ENCODE results near the gene ASTN1.

Gene ASTN1

DNA sequence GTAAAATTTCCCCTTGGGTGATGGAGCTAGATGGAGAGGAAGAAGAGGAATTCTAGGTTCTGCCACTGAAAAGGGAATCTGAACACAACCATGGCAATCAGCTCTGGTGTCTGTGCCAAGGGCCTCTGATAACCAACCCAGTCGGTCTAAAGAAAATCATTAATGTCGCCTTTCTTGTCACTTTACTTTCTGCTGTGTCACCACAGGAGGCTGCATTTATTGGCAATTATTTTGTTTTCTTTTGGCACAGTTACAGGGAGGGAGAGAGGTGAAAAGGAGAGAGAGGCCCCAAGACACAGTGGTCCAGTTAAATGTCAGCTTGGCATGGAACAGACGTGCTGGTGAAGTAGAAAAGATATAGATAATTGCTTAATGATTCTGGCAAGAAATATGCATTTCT lies 287.0 kb downstream of the ASTN1 start:
- DNase-seq (ENCODE audit: low read depth): no peak

DNA sequence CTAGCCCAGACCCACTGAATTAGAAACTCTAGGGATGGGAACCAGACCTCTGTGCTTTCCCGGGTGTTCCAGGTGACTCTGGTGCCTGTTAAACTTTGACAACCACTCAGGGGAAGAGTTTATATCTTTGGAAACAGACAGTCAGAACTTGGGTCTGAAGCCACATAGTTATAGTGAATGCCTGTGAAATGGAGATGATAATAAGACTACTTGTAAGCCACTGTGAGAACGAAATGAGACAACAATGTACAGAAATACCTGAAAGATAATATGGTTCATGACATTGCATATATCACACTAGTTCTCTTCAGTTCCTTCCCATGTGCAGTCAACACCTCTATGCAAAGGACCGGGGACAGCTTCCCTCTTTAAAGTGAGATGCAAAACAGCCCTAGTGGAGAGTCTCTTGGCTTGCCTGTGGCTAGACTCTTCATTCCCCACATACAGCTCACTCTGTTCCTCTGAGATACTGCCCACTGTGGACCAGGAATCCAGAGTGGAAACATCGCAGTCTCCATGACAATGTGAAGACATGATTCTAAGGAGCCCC lies 287.5 kb downstream of the ASTN1 start:
- no peak for DNase-seq (ENCODE audit: low read depth)

DNA sequence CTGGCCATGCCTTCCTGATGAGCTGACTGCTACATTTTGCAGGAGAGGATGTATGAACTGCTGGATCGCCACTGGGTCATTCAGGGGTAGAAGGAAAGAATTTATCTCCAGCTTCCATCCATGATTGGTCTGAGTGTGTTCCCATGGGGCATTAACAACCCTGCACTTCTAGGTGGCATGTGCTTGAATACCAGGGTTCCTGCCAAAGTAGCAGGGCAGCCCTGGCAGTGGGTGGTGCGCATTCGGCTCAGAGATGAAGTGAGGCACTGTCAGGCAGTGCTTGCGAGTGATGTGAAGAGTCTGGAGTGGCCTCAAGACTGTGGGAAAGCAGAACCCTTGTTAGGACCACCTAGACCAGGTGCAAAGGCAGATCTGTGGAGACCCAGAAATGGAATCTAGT lies 294.9 kb downstream of the ASTN1 start:
- no peak for DNase-seq (ENCODE audit: low read depth)

GRCh38 chr1:176866011-176866714 lies 298.3 kb downstream of the ASTN1 start:
- no peak for DNase-seq (ENCODE audit: low read depth)

DNA sequence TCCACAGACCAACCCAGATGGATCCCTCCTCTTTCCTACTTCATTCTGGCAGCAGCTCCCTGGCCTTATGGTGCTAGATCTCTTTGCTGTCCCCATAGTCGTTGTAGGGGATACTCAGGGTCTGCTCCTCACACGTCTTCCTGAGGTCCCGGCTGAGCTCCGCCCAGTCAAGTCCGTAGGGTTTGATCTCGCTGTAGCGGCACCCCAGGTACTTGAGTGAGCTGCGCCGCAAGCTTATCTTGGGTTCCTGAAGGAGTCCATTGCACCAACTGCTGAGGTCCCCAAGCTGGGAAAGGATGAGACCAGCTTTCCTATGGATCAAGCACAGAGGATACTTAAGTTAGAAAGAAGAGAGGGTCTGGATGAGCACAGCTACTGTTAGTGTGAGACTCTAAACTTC lies 300.3 kb downstream of the ASTN1 start:
- no peak for DNase-seq (ENCODE audit: low read depth)

DNA sequence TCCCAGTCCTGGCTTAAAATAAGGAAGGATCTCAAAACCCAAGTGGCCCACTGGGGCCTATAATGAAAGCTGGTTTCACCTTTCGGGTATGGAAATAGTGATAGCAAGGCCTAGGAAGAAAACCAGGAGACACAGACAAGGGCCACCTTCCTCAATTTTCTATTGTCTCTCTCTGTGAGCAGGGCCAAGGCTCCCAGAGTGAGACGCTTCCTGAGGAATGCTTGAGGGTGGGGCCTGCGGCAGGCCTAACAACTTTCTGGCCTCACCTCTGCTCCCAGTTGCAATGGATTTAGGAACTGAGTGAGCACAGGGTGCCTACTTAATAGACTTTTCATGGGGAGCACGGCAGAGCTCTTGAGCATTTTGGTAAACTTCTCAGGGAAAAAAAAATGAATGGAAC lies 300.9 kb downstream of the ASTN1 start:
- DNase-seq (ENCODE audit: low read depth): no peak

DNA sequence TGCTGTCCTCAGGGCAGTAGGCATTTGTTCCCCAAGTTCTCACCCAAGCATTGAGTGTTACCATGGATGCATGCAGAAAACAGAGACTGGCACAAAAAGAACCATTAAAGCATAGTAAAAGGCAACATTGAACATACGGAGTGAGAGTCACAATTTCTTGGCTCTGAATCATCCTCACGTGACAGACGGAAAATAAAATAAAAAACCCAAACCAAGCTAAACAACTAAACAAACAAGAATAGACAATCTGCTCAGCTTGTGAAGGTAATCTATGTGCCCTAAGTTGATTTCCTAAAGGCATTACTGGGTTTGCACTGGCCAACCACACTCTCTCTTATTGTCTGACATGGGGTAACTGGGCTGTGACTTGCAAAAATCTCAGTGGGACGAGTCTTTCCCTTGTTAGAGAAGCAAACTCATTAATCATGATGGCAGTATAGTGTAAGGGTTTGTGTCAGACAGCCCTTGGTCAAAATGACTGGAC lies 306.0 kb downstream of the ASTN1 start:
- no peak for DNase-seq (ENCODE audit: low read depth)

- no peak for DNase-seq (ENCODE audit: low read depth)
Observed at GRCh38 chr1:176857632-176858031, 306.9 kb downstream of the ASTN1 start.

DNA sequence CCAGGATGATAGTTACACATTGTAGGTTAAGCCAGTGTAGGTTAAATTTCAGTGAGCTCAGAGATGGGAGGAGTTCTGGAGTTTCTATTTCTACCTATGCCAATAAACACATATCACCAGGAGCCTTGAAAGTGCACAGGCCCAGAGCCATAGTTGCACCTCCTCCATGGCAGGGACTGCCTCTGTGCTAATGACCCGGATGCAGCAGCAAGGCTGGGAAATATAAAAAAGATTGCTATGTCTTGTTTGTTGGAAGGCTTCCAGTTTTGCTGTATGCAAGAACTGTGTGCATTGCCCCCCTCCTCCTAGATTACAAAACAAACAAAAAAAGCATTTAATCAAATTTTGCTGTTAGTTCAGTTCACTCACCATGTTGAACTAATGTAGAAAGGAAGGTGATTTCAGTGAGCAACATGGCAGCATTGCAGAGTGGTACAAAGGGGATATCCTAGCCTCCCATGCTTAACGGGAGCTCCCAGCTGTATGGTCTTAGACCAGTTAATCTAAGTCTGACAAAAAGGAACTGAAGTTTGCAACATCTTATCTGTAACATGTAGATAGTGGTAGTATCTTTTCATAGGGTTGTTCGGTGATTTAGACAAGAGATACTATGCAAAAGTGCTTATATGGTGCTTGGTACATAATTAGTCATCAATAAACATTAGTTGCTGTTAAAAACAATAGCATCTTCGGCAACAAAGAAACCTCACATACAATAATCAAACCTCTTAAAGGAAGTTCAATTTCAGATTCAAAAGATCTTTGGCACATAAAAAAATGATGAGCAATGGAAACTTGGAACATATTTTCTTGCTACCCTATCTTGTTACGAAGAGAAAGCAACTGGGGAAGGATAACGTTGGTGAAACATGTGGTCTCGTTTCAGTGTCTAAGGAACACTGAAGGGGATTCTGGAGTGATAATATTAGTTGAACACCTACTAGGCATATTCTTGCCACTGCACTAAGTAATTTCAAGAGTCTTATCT lies 309.5 kb downstream of the ASTN1 start:
- no peak for DNase-seq (ENCODE audit: low read depth)

GRCh38 chr1:176854121-176854520 lies 310.4 kb downstream of the ASTN1 start:
- DNase-seq (ENCODE audit: low read depth): no peak

- DNase-seq (ENCODE audit: low read depth): no peak
Observed at GRCh38 chr1:176853503-176853902, 311.0 kb downstream of the ASTN1 start.

GRCh38 chr1:176852124-176852523 lies 312.4 kb downstream of the ASTN1 start:
- DNase-seq (ENCODE audit: low read depth): no peak

DNA sequence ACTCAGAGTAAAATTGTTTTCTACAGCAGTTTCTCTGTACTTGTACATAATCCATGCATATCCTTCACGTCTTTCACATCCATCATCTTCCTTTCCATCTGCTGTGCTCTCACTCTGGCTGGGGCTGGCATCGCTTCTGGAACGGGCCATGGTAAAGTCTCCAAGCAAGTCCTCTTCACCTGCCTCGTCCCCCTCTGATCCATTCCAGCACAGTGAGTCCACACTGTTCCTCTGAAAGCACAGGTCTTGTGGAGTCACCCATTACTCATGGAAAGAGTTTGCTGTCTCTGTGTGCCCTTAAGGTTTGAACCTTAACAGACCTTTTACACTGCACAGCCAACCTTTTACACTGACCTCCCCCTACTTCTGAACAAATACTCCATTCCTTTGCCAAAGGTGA lies 313.6 kb downstream of the ASTN1 start:
- no peak for DNase-seq (ENCODE audit: low read depth)

DNA sequence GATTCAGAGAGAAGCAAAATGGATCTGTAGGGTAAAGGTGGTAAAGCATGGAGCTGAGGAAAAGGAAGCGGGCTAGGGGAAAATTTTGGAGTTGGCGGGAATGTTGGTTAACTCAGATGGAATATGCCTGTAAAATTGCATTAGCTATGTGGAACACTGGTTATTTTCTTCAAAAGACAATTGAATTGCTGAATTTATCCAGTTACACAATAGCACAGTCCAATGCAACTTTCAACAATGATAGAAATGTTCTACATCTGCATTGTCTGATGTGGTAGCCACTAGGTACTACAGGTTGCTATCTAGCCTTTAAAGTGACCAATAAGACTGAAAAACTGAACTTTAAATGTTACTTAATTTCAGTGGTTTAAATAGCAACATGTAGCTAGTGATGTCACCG lies 315.2 kb downstream of the ASTN1 start:
- DNase-seq (ENCODE audit: low read depth): no peak

DNA sequence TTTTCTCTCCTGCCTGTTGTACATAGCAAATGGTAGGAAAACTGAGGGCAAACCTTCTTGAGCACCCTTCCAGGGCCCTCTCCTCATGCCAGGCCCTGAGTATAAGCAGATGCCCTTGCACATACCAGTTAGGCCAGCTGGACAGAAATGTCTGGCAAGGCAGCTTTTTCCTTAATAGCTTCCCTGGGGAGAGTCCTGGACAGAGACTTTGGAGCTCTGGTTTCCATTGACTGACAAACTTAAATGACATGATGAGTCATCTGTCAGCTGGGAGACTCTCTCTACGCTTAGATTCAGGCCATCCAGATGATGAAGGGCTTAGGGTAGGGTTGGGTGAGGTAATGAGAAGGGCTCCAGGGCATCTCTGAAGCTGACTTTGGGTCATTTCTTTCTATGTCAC lies 317.5 kb downstream of the ASTN1 start:
- DNase-seq (ENCODE audit: low read depth): no peak

DNA sequence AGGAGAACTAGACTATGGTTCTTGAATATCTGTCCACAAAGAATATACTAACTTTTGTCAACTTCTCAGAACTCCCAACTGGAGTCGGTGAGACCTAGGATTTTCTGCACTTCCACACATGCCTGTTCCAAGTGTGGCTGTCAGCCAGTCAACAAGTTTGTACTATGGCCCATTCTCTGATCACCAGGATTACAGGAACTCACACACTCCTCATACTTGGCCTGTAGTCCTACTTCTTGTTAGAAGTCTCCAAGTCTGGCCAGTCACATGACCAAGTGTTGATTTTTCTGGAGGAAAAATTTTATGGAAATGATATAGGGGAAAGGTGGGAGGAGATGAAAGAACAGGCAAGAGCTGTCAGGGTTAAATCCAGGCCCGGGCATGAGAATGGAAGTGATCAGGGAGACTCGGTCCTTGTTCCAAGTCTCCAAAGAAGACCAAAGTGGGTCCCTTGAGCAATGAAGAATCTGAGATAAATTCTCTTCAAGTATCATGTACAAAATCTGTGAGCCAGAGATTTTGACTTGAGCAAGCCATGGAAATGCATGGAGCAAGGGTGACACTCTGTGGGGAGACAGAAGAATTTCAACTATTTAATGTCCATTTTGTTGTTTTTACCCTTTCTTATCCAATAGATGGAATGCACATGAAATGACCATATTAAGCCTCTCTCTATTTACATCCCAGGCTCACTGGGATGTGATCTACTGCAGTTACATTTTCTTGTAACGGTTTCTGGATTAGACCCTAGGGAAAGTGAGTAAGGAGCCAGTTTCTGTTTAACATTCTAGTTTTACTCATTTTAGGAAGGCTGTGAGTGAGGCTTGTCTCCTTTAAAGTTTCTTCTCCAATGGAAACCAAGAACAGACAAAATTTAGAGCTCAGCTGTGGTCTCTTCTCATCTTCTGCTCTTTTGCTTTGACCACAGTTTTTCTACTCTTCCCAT lies 320.9 kb downstream of the ASTN1 start:
- no peak for DNase-seq (ENCODE audit: low read depth)

- no peak for DNase-seq (ENCODE audit: low read depth)
Observed at GRCh38 chr1:176841238-176841637, 323.3 kb downstream of the ASTN1 start.

GRCh38 chr1:176839216-176839615 lies 325.3 kb downstream of the ASTN1 start:
- no peak for DNase-seq (ENCODE audit: low read depth)

DNA sequence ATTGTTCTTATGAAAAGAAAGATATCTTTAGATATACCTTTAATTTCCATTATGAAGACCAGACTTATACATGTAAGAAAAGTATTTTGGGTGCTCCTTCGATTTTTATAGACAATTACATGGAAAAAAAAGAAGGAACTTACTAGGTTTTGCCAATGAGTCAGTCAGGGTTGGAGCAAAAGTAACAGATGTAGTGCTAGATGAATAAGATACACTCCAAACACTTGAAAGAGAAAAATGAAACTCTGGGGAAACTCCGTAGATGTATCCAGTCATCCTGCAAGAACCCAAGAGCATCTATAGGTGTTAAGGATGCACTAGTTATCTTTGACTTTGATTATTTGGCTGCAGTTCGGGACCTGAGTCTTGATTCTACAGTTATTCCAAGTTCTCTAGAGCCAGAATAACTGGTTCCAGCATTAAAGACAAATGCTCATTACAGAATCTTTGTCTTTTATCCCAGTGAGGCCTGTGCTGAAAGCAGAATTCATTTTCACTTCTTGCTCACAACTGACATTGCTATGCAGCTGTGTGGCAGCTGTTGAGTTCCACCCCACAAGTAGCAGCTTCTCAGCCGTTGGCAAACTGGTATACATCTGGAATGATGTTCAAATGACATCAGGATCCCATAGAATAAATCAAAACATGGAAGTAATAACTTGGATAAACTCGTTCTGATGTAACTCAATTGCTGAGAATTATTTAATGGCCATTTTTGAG lies 326.1 kb downstream of the ASTN1 start:
- DNase-seq (ENCODE audit: low read depth): no peak

GRCh38 chr1:176837708-176838107 lies 326.8 kb downstream of the ASTN1 start:
- no peak for DNase-seq (ENCODE audit: low read depth)

DNA sequence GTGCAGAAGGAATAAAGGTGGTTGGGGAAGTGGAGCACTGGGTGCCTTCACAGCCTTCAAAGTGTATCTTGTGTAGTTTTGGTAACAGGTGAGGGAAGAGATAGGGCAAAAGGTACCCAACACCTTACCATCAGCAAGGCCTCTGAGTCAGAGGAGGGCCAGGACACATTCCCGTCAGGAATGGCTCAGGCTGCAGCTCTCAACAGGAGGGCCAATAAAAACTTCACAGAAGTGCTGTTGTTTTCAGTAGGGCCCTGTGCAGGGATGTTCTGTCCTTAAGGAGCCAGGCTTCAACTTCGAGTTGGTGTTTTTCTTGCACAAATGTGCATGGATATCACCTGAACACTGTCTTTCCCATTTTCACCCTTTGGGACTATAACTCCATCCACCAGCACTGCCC lies 333.4 kb downstream of the ASTN1 start:
- DNase-seq (ENCODE audit: low read depth): no peak
